H1 (cell line): Measurements from ENCODE around the gene CACNA1D. TPM values are rescaled to one million over a fixed set of nuclear protein-coding genes. Genes with fewer than 3 reads are reported as not detected.

Experiments used
- CHD2 ChIP-seq: IDR thresholded peaks from 2 replicates; pipeline ENCODE4 v1.6.1; 2012; ENCODE audit warnings: low read length, improper control_type of control experiment
- CHD7 ChIP-seq: fragments of 300-600 bp; sonication (generic); IDR thresholded peaks from 2 replicates; pipeline ENCODE4 v1.7.1; 2012; ENCODE audit warnings: low read length, moderate library complexity, mild to moderate bottlenecking, inconsistent platforms; ENCODE audit not compliant: insufficient replicate concordance
- EZH2 ChIP-seq: fragments of 200-600 bp; sonication (generic); IDR thresholded peaks from 2 replicates; pipeline ENCODE4 v1.7.1; 2012; ENCODE audit warnings: low read depth, mild to moderate bottlenecking, moderate library complexity, low read length, inconsistent platforms; ENCODE audit not compliant: severe bottlenecking
- HDAC6 ChIP-seq: IDR thresholded peaks from one replicate; pipeline ENCODE4 v1.7.1; 2012; ENCODE audit warnings: low read depth, mild to moderate bottlenecking, inconsistent platforms, low read length, moderate library complexity
- RBBP5 ChIP-seq: IDR thresholded peaks from 2 replicates; pipeline ENCODE4 v1.7.1; 2012; ENCODE audit warnings: low read depth, mild to moderate bottlenecking, inconsistent platforms, low read length, moderate library complexity, borderline replicate concordance
- TEAD4 ChIP-seq: IDR thresholded peaks from 2 replicates; pipeline ENCODE4 v1.6.1; 2012; ENCODE audit warnings: low read depth, low read length, inconsistent platforms, mixed read lengths
- polyA plus RNA-seq, 7 experiments: library from polyadenylated mRNA; depleted of rRNA in 3 of 7; stranded (reverse) in 5 of 7; unstranded in 2 of 7; fragments of >200 nt in 5 of 7; fragments of 200-250 nt in 2 of 7; gene quantifications; 1 replicate in 5 of 7; 2 replicates in 1 of 7; 4 replicates in 1 of 7; pipeline versions ENCODE4 v1.2.1 to v1.2.3, GENCODE V29; 2011 to 2013; ENCODE audit warnings: missing spikeins in 2 of 7, mixed read lengths in 2 of 7
- total RNA-seq: library from RNA; stranded (reverse); fragmentation: NEBNext Ultra II Directional; extraction: Animal tissue kit (Norgen Biotek cat#: 25700); gene quantifications from 2 replicates; pipeline ENCODE4 v1.2.1, GENCODE V29; 2021
- TF ChIP-seq, protein P1 (sequence below), 3 experiments: IDR thresholded peaks; 1 replicate in 2 of 3; 2 replicates in 1 of 3; pipeline versions ENCODE4 v1.5.1 to v1.6.1; 2011; ENCODE audit warnings: low read length in 3 of 3, mild to moderate bottlenecking in 3 of 3, inconsistent platforms in 2 of 3, low read depth in 1 of 3, moderate library complexity in 1 of 3; ENCODE audit not compliant: insufficient read depth in 1 of 3; ENCODE audit errors: control extremely low read depth in 1 of 3

CACNA1D gene
- total and polyA plus RNA-seq, 2 of the 8 experiments (the other 6 are each of a cell fraction or from before 2014, with no cell fraction given) = 2.0 to 2.9 TPM

DNA sequence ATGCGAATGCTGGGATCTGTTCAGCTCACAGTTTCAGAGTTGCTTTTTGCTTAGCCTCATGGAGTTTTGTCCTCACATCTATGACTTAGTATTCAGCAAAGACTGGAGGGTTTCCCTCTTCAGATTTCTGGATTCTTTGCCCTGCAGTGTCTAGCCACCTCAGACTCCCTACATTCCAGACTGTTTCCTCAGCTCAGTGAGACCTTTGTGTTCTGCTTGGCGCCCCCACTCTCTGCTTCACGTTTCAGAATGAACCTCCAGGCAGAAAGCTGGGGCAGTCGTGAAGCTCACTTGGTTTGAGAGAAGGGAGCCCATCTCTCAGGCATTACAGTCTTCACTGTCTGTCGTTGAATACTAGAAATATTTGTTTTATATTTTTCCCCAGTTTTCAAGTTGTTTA is 118.1 kb downstream of the CACNA1D start (continued):
- TF ChIP-seq CHD7 (no peak), TEAD4 (no peak), HDAC6 (no peak), CHD2 (no peak), RBBP5 (no peak), EZH2 (no peak)
- TF ChIP-seq, protein P1, sequence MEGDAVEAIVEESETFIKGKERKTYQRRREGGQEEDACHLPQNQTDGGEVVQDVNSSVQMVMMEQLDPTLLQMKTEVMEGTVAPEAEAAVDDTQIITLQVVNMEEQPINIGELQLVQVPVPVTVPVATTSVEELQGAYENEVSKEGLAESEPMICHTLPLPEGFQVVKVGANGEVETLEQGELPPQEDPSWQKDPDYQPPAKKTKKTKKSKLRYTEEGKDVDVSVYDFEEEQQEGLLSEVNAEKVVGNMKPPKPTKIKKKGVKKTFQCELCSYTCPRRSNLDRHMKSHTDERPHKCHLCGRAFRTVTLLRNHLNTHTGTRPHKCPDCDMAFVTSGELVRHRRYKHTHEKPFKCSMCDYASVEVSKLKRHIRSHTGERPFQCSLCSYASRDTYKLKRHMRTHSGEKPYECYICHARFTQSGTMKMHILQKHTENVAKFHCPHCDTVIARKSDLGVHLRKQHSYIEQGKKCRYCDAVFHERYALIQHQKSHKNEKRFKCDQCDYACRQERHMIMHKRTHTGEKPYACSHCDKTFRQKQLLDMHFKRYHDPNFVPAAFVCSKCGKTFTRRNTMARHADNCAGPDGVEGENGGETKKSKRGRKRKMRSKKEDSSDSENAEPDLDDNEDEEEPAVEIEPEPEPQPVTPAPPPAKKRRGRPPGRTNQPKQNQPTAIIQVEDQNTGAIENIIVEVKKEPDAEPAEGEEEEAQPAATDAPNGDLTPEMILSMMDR (IDR thresholded peaks at IDR 0.05; ENCODE audit: control extremely low read depth in 1 of 3, insufficient read depth in 1 of 3, low read depth in 1 of 3, low read length in 3 of 3) = no peak
